OCI-LY3 (cell line): ENCODE data around the gene LIPT2.

Experiments used
- EZH2phosphoT487 ChIP-seq: fragments of 200-600 bp; shearing (Covaris generic); IDR thresholded peaks from 2 replicates; pipeline ENCODE4 v1.6.1; 2018; ENCODE audit warnings: antibody characterized with exemption, mixed run types, low read depth
- TF ChIP-seq, protein P1 (sequence below): fragments of 200-600, 300-600 bp; sonication (generic); IDR thresholded peaks from 2 replicates; pipeline ENCODE4 v1.5.1; 2014; ENCODE audit warnings: antibody characterized with exemption, low read length, low read depth

DNA sequence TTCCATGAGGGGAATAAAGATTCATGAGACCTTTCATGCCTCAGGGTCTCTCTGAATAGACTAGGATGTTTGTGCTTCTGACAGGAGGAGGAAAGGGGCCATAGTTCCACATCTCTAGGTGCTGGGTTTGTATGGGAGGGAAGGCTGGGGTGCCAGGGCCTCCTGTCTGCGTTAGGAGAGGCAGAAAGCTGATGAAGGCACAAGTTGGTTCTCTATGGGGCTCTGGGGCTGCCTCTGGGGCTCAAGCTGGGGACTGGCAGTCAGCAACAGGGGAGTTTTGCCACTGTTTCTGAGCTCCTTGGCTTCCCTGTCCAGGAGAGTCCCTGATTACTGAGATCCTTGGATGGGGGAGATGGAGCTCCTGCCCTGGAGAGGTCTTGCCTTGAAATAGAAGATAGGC, 30.3 kb downstream of the LIPT2 start:
- TF ChIP-seq, protein P1, sequence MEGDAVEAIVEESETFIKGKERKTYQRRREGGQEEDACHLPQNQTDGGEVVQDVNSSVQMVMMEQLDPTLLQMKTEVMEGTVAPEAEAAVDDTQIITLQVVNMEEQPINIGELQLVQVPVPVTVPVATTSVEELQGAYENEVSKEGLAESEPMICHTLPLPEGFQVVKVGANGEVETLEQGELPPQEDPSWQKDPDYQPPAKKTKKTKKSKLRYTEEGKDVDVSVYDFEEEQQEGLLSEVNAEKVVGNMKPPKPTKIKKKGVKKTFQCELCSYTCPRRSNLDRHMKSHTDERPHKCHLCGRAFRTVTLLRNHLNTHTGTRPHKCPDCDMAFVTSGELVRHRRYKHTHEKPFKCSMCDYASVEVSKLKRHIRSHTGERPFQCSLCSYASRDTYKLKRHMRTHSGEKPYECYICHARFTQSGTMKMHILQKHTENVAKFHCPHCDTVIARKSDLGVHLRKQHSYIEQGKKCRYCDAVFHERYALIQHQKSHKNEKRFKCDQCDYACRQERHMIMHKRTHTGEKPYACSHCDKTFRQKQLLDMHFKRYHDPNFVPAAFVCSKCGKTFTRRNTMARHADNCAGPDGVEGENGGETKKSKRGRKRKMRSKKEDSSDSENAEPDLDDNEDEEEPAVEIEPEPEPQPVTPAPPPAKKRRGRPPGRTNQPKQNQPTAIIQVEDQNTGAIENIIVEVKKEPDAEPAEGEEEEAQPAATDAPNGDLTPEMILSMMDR = no peak
- no peak for TF ChIP-seq EZH2phosphoT487
